CD4-positive, CD25-positive, alpha-beta regulatory T cell (primary cell): ENCODE measurements around the gene VIPR2. TPM values are rescaled to one million over a fixed set of nuclear protein-coding genes. Genes with fewer than 3 reads are reported as not detected.

Source experiments
- ATAC-seq, 2 donors: fragments of 150-1000 bp; cut with Tn5 transposase; one replicate each; pipeline ENCODE4 v1.10.0; 2021; ENCODE audit warnings: low read depth in 2 of 2, moderate number of reproducible peaks in 2 of 2, moderate library complexity in 1 of 2
- DNase-seq, 3 donors: peaks; one replicate each; pipeline versions ENCODE4 v3.0.0 to v3.0.0-alpha.2; 2012 to 2022; ENCODE audit warnings: mixed read lengths in 1 of 3
- H3K27ac ChIP-seq: one replicate; pipeline ENCODE4 v1.7.0; 2013; ENCODE audit warnings: mild to moderate bottlenecking, low read length; ENCODE audit not compliant: insufficient read depth, poor library complexity, severe bottlenecking
- H3K27me3 ChIP-seq: one replicate; pipeline ENCODE4 v1.7.0; 2013; ENCODE audit warnings: low read length; ENCODE audit not compliant: control insufficient read depth, insufficient read depth
- H3K36me3 ChIP-seq: one replicate; pipeline ENCODE4 v1.7.0; 2013; ENCODE audit warnings: mild to moderate bottlenecking, low read length, moderate library complexity; ENCODE audit not compliant: control insufficient read depth, insufficient read depth
- H3K4me1 ChIP-seq: 2 replicates; pipeline ENCODE4 v1.7.0; 2013; ENCODE audit warnings: mild to moderate bottlenecking, low read length; ENCODE audit not compliant: insufficient read depth, control insufficient read depth, poor library complexity, severe bottlenecking
- H3K4me3 ChIP-seq: one replicate; pipeline ENCODE4 v1.7.0; 2013; ENCODE audit warnings: low read depth, mild to moderate bottlenecking, low read length, moderate library complexity
- H3K9me3 ChIP-seq, 2 experiments: 1 replicate in 1 of 2; 2 replicates in 1 of 2; pipeline ENCODE4 v1.7.0; 2013; ENCODE audit warnings: low read length in 2 of 2, mild to moderate bottlenecking in 1 of 2, moderate library complexity in 1 of 2; ENCODE audit not compliant: control insufficient read depth in 2 of 2
- H3K27ac Mint-ChIP-seq, 3 donors: one replicate each; pipeline ENCODE4 v1.8.0; 2020 to 2022; ENCODE audit warnings: mild to moderate bottlenecking in 3 of 3, mixed read lengths in 3 of 3, moderate library complexity in 2 of 3
- H3K27me3 Mint-ChIP-seq: one replicate; pipeline ENCODE4 v1.8.0; 2022; ENCODE audit warnings: mild to moderate bottlenecking, mixed read lengths
- H3K36me3 Mint-ChIP-seq: one replicate; pipeline ENCODE4 v1.8.0; 2020; ENCODE audit warnings: mixed read lengths
- H3K4me1 Mint-ChIP-seq, 4 donors: one replicate each; pipeline ENCODE4 v1.8.0; 2020 to 2022; ENCODE audit warnings: mixed read lengths in 4 of 4, mild to moderate bottlenecking in 1 of 4
- H3K4me3 Mint-ChIP-seq, 4 donors: one replicate each; pipeline ENCODE4 v1.8.0; 2020 to 2022; ENCODE audit warnings: mild to moderate bottlenecking in 4 of 4, mixed read lengths in 4 of 4, moderate library complexity in 3 of 4
- H3K9me3 Mint-ChIP-seq, 7 donors: one replicate each; pipeline ENCODE4 v1.8.0; 2020 to 2022; ENCODE audit warnings: mixed read lengths in 7 of 7, mild to moderate bottlenecking in 3 of 7, moderate library complexity in 2 of 7
- polyA plus RNA-seq, 4 donors: library from polyadenylated mRNA; unstranded; fragments of 300-500 nt; fragmentation: Illumina TruSeq; gene quantifications; one replicate each; pipeline ENCODE4 v1.2.3, GENCODE V29; 2021
- total RNA-seq: library from RNA; stranded (reverse); gene quantifications from one replicate; pipeline ENCODE4 v1.2.3, GENCODE V29; 2022

The VIPR2 gene
- total and polyA plus RNA-seq, 5 donors from 2014 or later, result not detected

- H3K4me1 ChIP-seq, result no peaks in the 10 kb centered on the region
- H3K9me3 ChIP-seq, result peaks cover 3 to 6% of the 10 kb centered on the region in 2 experiments
- H3K4me3 Mint-ChIP-seq, result no peak overlapping the region
- no peak overlapping the region for H3K27ac Mint-ChIP-seq
- no peak for ATAC-seq
- H3K4me1 Mint-ChIP-seq, result peaks cover 0 to 19% (median 3%) of the 10 kb centered on the region in 4 donors
- no peaks in the 10 kb centered on the region for H3K36me3 ChIP-seq
- H3K9me3 Mint-ChIP-seq, result peaks cover 0 to 11% (median 5%) of the 10 kb centered on the region in 7 donors
- no peaks in the 10 kb centered on the region for H3K36me3 Mint-ChIP-seq
- DNase-seq, result no peak
- no peak overlapping the region for H3K4me3 ChIP-seq
- peaks cover 9% of the 10 kb centered on the region for H3K27me3 ChIP-seq
- peaks cover 34% of the 10 kb centered on the region for H3K27me3 Mint-ChIP-seq
- no peak overlapping the region for H3K27ac ChIP-seq
Measured at GRCh38 chr7:158994687-158995086, 150.0 kb downstream of the VIPR2 start.

- ATAC-seq (no peak), DNase-seq (no peak)
- H3K27ac Mint-ChIP-seq, result peak overlapping the region in 1 of 3 donors; percentile 66
- H3K4me3 Mint-ChIP-seq, result no peak overlapping the region
- no peaks in the 10 kb centered on the region for H3K4me1 ChIP-seq
- peaks cover 3 to 6% of the 10 kb centered on the region in 2 experiments for H3K9me3 ChIP-seq
- H3K27me3 ChIP-seq, result peaks cover 9% of the 10 kb centered on the region
- H3K27me3 Mint-ChIP-seq, result peaks cover 34% of the 10 kb centered on the region
- no peaks in the 10 kb centered on the region for H3K36me3 Mint-ChIP-seq
- peaks cover 0 to 11% (median 5%) of the 10 kb centered on the region in 7 donors for H3K9me3 Mint-ChIP-seq
- H3K27ac ChIP-seq, result no peak overlapping the region
- peaks cover 0 to 19% (median 3%) of the 10 kb centered on the region in 4 donors for H3K4me1 Mint-ChIP-seq
- H3K36me3 ChIP-seq, result no peaks in the 10 kb centered on the region
- H3K4me3 ChIP-seq, result no peak overlapping the region
Measured at GRCh38 chr7:158993591-158993990, 151.1 kb downstream of the VIPR2 start.

- no peak for DNase-seq
- Histone ChIP-seq H3K4me1 (no peaks in the 10 kb centered on the region), H3K27ac (no peak overlapping the region), H3K9me3 (peaks cover 3 to 6% of the 10 kb centered on the region in 2 experiments), H3K4me3 (no peak overlapping the region), H3K36me3 (no peaks in the 10 kb centered on the region), H3K27me3 (peaks cover 9% of the 10 kb centered on the region)
- no peak for ATAC-seq
- peaks cover 0 to 19% (median 3%) of the 10 kb centered on the region in 4 donors for H3K4me1 Mint-ChIP-seq
- H3K4me3 Mint-ChIP-seq, result peak overlapping the region in 2 of 4 donors; percentile 49 to 52
- H3K36me3 Mint-ChIP-seq, result no peaks in the 10 kb centered on the region
- H3K27ac Mint-ChIP-seq, result no peak overlapping the region
- peaks cover 34% of the 10 kb centered on the region for H3K27me3 Mint-ChIP-seq
- peaks cover 0 to 11% (median 5%) of the 10 kb centered on the region in 7 donors for H3K9me3 Mint-ChIP-seq
Measured at GRCh38 chr7:158992759-158993158, 151.9 kb downstream of the VIPR2 start.

- Mint-ChIP-seq H3K36me3 (no peaks in the 10 kb centered on the region), H3K27ac (no peak overlapping the region), H3K4me3 (peak overlapping the region in 2 of 4 donors; percentile 5 to 34), H3K4me1 (peaks cover 0 to 19% (median 3%) of the 10 kb centered on the region in 4 donors), H3K27me3 (peaks cover 34% of the 10 kb centered on the region), H3K9me3 (peaks cover 0 to 11% (median 5%) of the 10 kb centered on the region in 7 donors)
- no peak overlapping the region for H3K27ac ChIP-seq
- H3K4me3 ChIP-seq, result no peak overlapping the region
- peaks cover 3 to 6% of the 10 kb centered on the region in 2 experiments for H3K9me3 ChIP-seq
- peaks cover 9% of the 10 kb centered on the region for H3K27me3 ChIP-seq
- DNase-seq (no peak), ATAC-seq (peak; percentile 34 to 70)
- H3K36me3 ChIP-seq, result no peaks in the 10 kb centered on the region
- H3K4me1 ChIP-seq, result no peaks in the 10 kb centered on the region
Measured at GRCh38 chr7:158991824-158992621, 152.6 kb downstream of the VIPR2 start.

GRCh38 chr7:158988996-158989395, 155.7 kb downstream of the VIPR2 start:
- H3K9me3 ChIP-seq, result peaks cover 0 to 5% of the 10 kb centered on the region in 2 experiments
- H3K27me3 ChIP-seq, result peaks cover 9% of the 10 kb centered on the region
- Mint-ChIP-seq H3K4me3 (no peak overlapping the region), H3K4me1 (peaks cover 0 to 19% (median 3%) of the 10 kb centered on the region in 4 donors), H3K36me3 (no peaks in the 10 kb centered on the region), H3K9me3 (peaks cover 0 to 10% (median 0%) of the 10 kb centered on the region in 7 donors), H3K27me3 (peaks cover 30% of the 10 kb centered on the region), H3K27ac (no peak overlapping the region)
- DNase-seq (no peak), ATAC-seq (no peak)
- H3K36me3 ChIP-seq, result no peaks in the 10 kb centered on the region
- no peaks in the 10 kb centered on the region for H3K4me1 ChIP-seq
- no peak overlapping the region for H3K27ac ChIP-seq
- no peak overlapping the region for H3K4me3 ChIP-seq

GRCh38 chr7:158988302-158988862, 156.3 kb downstream of the VIPR2 start:
- peaks cover 9% of the 10 kb centered on the region for H3K27me3 ChIP-seq

GRCh38 chr7:158987691-158988090, 157.0 kb downstream of the VIPR2 start:
- peaks cover 0 to 16% (median 0%) of the 10 kb centered on the region in 7 donors for H3K9me3 Mint-ChIP-seq
- Histone ChIP-seq H3K27ac (no peak overlapping the region), H3K4me3 (no peak overlapping the region), H3K4me1 (no peaks in the 10 kb centered on the region), H3K36me3 (no peaks in the 10 kb centered on the region), H3K9me3 (peaks cover 5 to 17% of the 10 kb centered on the region in 2 experiments), H3K27me3 (peaks cover 9% of the 10 kb centered on the region)
- H3K27ac Mint-ChIP-seq, result no peak overlapping the region
- H3K27me3 Mint-ChIP-seq, result peaks cover 18% of the 10 kb centered on the region
- DNase-seq (no peak), ATAC-seq (no peak)
- H3K4me3 Mint-ChIP-seq, result no peak overlapping the region
- no peaks in the 10 kb centered on the region for H3K36me3 Mint-ChIP-seq
- H3K4me1 Mint-ChIP-seq, result peaks cover 0 to 11% (median 0%) of the 10 kb centered on the region in 4 donors

More at GRCh38 chr7:158988302-158988862, 156.3 kb downstream of the VIPR2 start:
- peaks cover 0 to 17% (median 3%) of the 10 kb centered on the region in 4 donors for H3K4me1 Mint-ChIP-seq
- DNase-seq (no peak), ATAC-seq (no peak)
- H3K9me3 ChIP-seq, result peaks cover 1 to 10% of the 10 kb centered on the region in 2 experiments
- peaks cover 24% of the 10 kb centered on the region for H3K27me3 Mint-ChIP-seq
- H3K4me3 Mint-ChIP-seq, result no peak overlapping the region
- no peak overlapping the region for H3K4me3 ChIP-seq
- H3K9me3 Mint-ChIP-seq, result peaks cover 0 to 10% (median 0%) of the 10 kb centered on the region in 7 donors
- H3K36me3 Mint-ChIP-seq, result no peaks in the 10 kb centered on the region
- no peaks in the 10 kb centered on the region for H3K4me1 ChIP-seq
- H3K27ac ChIP-seq, result no peak overlapping the region
- H3K27ac Mint-ChIP-seq, result no peak overlapping the region
- no peaks in the 10 kb centered on the region for H3K36me3 ChIP-seq
